ENCODE data around the gene UBE2D2.

Gene UBE2D2

DNA sequence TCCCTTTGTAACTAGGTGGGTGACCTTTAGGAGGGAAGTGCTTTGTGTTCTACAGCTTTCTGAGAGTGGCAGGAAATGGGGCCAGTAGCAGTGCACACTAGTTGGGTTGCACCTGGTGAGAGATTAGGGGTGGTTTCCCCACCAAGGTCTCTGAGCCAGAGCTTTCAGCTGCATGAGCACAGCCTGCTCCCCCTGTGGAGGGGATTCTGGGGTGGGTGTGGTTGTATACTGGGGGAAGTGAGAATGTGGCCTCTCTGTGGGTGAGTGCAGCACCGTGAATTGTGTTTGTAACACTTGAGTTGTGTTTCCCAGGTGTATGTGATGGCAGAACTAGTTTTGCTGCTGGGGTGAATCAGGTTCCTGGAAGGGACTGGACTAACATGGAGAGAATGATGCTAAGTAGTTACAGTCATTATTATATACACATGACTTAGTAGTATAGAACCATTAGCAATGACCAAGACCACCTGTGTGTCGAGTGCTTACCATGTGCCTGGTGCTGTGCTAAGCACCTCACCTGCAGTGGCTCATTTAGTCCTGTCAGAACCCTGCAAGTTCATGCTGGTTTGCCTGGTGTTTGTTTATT is 75.2 kb downstream of the UBE2D2 start:
- DNase-seq (ENCODE audit: low spot score) = peak; percentile 78

DNA sequence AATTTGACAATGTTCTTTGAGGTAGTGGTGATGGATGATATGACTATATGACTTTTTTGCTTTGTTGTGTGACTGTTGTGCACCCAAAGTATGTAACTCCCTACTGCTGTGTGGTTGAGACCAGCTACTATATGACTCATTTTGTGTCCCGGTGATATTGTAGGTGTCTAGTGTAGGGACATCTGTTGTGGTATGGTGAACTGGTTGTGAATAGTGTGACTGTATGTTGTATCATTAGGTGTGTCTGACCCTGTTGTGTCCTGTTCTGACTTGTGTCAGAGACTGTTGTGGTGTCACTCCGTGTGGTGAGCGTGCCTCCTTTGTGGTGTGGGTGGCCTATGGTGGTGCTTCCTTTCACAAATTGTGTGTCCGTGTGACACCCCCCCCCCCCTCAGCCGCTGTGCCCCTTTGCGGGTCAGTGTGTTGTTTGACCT is 75.9 kb downstream of the UBE2D2 start:
- peak; percentile 69 for DNase-seq (ENCODE audit: low spot score)

DNA sequence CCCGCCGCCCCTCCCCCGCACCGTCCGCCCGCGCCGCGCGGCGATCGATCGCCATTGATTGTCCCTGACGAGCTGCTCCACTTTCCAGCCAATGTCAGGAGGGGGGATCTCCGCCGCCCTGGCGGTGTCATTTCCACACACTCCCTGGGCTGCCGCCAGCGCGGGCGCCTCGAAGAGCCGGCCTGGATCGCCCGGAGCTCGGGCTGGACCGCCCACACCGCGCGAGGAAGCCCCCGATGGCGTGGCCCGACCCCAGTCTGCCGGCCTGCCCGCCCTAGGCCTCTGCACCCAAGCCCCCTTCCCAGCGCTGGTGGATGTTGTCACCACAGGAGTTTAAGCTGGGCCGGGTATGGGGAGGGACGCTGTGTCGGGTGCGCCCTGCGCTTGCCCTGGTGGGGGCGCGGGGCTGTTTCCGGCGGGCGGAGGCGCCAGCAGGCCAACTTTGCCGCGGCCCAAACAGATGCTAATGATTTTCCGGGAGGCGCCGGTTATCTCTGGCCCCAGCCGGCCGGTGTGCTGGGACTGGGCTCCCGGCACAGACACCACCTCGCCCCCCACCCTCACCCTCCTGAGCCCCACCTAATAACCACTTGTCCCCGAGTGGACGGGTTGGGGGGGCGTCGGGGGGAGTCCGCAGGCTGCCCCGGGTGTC is 76.4 kb downstream of the UBE2D2 start:
- DNase-seq (ENCODE audit: low spot score) = peak; percentile 36

DNA sequence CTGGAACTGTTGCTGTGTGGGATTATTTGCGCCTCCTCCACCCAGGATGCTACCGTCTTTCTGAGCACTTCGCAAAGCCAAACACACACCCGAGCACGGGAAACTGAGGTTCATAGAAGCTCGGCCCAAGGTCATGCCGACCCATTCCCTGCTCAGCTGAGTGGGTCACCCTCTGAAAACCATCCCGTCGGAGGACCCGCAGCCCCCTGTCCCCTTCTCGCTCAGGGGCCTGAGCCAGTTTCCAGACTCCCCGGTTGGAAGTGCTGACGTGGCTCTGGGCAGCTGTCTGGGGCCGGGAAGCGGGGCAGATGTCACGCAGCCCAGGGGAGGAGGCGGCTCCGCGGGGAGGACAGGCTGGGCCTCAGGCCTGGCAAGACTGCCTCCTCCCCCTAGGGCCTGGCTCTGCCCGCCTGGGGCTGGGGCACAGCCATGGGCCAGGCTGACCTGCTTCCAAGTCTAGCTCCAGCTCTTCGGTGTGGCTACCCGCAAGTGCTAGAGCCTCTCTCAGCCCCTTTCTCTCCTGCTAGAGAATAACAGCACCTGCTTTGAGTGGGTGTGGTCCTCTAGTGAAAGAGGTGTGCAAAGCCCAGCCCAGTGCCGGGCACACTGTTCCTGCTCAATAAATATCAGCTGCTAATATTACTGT is 77.1 kb downstream of the UBE2D2 start:
- DNase-seq (ENCODE audit: low spot score) = no peak

DNA sequence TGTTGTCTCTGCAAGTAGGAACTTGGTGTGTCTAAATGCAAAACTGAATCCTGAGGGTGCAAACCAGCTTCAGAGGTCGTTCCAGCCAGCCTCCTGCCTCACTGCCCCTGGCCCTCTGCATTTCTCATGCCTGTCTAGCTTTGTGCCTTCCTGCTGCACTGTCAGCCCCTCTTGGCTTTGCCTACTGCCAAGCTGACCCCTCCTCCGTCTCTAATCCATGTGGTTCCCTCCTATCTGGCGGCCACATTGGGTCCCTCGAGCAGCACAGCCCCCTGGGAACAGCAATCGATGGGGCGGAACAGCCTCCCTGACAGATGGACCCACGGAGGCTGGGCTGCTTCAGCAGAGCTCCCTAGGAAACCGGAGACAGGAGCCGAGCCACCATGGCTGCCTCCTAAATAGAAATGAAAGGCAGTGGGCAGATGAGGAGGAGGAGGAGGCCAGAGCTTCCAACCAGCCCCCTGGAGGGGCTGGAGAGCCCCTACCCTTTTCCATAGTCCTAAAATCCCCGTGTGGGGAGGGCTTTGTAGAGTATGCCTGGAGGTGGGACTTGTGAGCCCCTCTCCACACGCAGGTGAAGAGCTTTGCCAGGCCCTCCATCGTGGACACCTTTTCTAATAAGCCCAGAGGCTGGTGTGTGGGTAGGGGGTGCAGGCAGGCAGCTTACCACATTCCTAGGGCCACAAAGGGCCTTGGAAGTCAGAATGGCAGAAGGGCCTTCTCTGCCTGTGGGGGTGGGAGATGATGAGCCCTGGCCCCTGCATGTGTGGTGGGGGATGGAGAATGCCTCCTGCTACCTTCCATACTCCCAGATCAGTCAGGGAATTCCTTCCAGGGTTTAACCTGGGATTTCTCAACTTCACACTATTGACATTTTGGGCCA is 77.8 kb downstream of the UBE2D2 start:
- DNase-seq (ENCODE audit: low spot score) = no peak

DNA sequence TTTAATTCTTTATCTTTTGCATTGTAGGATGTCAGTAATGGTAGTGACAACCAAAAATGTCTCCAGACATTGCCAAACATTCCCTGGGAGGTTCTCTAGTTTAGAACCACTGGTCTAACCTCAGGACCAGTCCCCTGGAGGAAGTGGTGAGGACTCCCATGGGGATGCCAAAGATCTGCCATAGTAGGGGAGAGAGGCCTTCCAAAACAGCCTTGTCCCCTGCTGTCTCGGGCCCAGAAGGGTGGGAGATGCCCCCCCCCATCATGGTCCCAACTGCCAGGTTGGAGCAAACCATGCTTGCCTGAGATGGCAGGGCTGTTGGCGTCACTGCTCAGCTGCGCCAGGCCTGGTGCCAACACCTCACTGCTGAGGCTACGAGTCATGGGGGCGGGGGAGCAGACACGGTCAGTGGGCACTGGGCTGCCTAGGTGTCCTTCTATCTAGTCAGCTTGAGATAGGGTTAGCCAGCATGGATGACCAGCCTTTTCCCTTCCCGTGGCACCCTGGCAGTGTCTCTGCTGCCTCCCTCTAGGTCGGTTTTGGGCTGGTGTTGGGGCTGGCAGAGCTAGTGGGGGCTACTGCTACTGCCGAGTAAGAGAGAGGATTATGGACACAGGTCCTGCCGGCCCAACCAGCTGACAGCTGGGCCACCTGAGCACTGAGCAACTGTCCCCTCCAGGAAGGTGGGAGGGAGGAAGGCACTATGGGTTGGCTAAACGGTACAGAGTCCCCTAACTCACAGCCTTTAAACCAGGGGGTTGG is 78.7 kb downstream of the UBE2D2 start:
- DNase-seq (ENCODE audit: low spot score) = no peak

DNA sequence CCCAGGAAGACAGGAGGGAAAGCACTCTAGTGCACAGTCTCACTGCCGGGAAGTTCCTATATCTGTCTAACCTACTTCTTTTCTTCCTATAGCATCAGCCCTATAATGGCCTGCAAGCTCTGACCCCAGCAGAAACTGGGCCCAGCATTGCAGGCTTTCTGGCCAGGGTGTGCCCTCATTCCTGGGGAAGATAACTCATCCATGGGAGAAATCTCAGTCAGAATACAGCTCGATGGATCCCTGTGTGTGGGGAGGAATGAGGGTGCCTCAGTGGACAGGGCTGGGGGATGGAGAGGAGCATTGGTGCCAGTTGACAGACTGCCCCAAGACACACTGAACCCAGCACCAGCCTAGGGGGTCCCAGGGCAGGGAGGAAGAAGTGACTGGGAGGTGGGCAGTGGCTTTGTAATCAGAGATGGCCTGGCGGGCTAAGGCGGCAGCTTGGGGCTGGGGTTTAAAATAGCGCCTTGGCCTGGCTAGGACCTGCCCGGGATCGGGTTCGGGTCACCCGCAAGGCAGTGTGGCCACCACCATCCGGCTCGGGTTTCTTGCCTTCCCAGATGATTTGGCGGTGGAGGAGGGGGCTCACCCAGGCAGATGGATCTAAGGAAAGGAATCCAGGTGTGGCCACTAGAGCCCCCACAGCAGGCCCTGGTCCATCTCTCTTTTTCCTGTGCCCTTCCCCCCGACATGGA is 79.4 kb downstream of the UBE2D2 start:
- DNase-seq (ENCODE audit: low spot score) = no peak

DNA sequence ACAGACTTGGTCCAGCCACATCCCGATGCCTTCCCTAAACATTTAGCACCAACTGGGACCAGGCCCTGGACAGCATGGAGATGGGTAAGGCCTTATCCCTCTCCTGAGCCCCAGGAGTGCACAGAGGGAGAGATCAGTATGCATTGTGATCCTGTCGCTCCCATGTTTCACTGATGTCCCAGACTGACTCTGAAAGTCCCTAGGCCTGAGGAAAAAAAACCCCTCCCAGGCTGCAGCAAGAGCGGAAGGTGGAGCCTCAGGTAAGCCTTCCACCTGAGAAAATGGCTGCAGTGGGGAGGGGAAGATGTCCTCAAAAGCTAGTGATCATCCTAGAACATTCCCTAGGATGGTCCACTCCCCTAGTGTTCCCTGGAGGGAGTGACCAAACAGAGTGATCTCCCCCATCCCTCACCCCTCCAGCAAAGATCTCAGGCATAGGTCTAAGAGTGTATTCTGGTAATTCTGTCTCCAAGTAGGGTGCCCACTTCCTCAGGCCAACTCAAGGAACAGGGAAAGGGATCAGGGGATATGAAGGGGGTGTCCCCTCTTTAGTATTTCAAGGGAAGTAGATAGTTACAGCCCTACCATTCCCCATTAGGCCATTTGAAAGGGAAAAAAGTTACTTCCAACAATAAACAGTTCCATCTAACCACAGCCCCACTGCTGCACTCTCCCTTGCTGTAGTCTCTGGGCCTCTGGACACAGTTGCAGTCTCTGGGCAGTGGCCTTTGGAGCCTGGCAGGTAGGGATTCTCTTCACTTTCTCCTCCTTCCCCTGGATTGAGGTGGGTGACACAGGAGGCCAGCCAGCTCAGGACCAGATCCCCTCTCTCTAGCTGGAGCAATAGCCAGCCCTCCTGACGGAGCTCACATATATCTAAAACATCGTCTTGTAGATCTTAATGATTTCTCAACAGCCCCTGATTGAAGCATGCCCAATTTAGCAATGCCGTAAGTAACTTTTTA is 80.3 kb downstream of the UBE2D2 start:
- DNase-seq (ENCODE audit: low spot score) = no peak

DNA sequence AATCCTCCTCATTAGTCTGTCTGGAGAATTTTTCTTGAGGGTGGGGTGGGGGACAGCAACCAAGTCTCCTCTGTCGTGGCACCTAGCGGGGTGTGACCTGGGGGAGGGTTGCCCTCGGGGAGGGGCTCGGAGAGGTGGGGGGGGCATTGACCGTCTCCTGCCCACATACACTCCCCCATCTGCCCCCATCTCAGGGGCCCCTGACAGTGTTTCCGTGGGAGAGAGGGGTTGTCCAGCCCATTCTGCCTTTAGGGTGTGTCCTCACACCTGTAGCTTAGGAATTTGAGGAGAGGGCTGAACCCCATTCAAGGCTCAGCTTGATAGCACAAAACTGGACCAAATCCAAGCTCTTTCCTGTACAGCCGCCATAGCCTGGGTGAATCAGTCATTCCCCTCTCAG is 81.1 kb downstream of the UBE2D2 start:
- DNase-seq (ENCODE audit: low spot score) = no peak

DNA sequence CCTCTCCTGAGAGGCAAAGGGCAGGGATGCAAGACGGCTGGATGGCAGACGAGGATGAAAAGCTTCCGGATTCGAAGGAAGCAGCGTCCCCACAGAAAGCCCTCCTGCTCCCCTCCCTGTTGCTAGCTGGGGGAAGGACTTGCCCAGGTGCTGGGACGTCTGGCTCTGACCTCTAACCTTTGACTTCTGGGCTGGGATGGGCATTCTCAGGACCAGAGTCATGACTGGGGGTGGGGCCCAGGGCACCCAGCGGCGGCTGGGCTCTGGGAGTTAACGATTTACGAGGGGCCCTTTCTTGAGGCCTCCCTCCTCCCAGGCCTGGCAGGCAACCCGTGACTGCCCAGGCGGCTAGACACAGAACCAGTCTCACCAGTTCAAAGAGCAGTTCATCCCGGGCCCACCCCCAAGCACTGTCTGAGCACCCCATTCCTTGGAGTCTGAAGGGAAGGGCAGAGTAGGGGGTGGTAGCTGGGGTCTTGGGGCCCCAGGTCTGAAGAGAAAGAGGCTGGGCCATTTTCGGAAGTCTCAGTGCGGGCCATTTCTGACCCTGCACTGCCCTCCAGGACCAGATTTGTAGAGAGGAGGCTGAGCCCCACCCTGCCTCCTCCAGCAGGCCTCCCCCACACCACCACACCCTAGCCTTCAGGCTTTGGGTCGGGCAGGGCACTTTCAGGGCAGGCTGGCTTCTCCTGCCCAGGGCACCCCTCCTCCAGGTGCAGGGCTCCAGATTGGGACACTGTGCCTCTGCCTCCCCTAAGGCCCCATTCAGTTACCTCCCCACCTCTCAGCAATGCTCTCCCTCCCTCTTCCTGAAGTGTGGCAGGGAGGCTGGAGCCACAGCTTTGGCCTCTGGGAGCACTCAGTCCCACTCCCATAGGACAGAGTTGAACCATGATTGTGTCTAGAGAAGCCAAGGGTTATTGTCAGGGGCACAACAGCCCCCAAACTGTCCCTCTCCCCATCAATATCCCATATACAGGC is 82.0 kb downstream of the UBE2D2 start:
- no peak for DNase-seq (ENCODE audit: low spot score)

DNA sequence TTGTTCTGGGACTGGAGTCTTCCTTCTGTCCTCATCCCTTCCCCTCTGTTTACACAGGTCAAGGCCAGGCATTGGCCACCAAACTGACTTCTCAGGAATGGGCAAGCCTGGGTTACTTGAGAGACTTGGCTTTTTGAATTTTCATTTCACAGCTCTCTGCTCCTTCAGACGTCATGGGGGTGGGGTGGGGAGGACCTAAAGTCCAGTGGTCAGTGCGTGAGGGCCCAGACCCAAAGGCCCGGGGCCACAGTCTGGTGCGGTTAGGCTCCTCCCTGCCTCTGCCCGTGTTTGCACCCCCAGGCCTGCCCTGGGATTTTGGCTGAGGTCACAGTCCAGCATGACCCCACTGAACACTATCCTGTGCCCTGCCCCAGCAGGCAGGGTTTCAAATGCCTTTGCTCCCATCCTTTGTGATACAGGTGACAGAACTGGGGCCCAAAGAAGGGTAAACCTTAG is 82.9 kb downstream of the UBE2D2 start:
- DNase-seq (ENCODE audit: low spot score) = no peak

DNA sequence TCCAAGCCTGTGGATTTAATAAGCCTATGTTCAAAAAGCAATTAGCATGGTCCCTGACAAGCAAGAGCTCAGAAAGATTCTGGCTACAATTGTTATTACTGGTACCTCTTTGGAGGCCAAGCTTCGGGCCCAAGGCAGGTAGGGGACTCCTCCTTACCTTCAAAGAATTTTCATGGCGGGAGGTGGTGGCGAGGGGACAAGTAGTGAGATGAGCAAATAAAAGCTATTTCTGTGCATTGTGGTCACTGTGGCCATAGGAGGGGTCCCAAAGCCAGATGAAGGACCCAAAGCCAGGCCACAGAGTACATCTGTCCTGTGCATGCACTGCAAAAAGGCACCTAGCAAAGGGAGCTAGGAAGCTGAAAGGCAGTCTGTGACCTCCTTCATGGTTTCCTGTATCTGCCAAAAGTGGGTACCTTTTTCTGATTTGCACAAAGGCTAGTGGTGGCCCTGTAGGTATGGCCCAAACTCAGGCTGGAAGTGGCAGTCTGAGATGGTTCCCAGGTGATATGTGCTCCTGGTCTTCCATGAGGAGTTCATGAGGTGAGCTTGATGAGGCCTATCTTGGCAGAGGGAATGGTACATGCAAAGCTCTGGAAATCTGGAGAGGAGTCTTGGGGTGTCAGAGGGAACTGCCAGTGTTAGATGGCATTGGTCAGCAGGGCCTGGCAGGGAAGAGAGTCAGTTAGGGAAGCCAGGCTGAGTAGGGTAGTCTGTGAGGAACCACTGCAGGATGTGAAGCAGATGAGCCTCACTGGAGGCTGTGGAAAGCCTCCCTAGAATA is 83.7 kb downstream of the UBE2D2 start:
- DNase-seq (ENCODE audit: low spot score) = no peak

DNA sequence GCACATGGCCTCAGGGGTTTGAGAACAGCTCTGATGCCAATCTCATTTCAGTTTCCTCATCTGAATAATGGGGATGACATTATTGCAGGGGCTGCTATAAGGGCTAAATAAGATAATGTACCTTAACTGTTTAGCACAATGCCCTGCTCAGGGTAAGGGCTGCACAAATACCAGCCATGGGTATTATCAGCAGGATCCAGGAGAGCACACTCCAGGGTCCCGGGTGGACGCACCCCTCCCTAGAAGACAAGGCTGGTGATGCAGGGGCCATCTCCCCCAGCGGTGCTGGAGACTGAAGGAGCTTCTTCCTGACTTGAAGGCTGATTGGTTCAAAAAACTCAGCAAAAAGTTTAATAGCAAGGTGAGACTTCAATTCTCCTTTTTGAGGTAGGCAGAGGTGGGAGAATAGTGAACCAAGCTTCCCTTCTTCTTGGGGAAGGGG is 84.3 kb downstream of the UBE2D2 start:
- no peak for DNase-seq (ENCODE audit: low spot score)

DNA sequence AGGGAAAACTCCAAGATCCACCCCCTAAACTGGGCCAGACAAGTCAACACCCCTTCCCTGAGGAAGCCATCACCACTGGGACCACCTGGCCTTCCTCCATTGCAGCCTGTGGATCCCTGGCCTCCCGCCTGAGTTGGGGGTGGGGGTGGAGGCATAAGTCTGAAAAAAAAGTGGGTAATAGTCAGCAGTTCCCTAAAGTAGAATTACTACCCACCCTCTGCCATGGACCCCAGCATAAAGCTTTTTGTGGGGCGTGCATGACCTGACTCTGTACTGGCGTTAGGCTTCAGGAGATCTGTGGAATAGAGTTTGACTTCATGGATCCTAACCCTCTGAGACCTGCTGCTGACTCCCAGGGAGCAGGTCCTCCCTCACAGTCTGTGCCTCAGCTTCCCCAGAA is 85.0 kb downstream of the UBE2D2 start:
- DNase-seq (ENCODE audit: low spot score) = no peak

DNA sequence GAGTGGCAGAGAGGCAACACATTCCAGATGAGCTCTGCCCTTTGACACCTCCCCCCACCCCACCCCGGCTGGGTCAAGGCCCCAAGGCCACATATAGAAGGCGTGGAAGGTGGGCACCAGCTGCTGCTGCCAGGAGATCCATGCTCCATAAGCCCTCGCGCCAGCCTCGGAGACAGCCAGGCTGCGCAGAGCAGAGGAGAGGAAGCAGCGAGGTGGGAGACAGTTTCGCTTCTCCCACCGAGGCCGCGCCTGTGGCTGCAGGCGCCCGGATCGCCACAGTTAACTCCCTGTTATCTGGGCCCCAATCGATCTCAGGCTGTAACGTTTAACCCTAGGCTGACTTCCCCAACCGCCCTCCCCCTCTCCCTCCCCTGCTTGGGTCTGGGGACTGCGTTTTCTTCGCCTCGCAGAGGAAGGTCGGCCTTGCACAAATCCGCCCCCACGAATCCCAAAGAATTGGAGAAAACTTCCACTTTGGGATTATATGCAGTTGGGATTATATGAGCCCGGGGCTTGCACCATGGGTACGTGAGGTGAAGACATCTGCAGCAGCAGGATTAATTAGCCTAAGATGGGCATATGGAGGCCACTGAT is 85.9 kb downstream of the UBE2D2 start:
- no peak for DNase-seq (ENCODE audit: low spot score)

DNA sequence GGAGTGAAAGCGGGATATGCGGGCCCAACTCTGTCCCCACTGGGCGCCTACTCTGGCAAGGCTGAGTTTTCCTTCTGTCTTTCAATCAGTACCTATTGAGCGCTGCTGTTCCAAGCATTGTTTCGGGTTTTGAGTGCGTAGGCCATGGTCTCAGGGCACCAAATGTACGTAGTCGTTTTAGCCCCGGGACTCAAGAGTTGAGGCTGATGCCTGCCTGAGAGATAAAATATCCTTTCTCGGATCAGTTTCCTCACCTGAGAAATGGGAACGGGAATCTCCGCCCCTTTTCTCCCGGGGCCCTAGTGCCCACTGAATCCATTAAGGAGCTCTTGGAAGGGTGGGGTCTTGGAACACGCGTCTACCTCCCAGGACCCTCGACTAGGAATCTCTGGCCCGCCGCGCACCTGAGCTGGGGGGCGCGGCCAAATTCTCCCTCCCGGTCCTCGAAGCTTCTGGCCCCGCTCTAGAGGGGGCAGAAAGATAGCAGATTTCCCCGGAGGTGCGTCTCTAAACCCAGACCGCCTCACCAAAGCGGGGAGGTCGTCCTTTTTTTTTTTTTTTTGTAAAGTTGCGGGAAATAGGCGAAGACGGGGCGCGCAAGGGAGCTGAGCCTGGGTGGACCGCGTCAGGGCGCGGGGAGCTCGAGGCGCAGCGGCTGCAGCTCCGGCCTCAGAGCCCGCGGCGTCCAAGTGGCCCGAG is 86.5 kb downstream of the UBE2D2 start:
- no peak for DNase-seq (ENCODE audit: low spot score)
